ENCODE data around the gene SMAD6. TPM values are rescaled to one million over a fixed set of nuclear protein-coding genes. Genes with fewer than 3 reads are reported as not detected.

SMAD6 gene
- total and polyA plus RNA-seq, 2 experiments from 2014 or later, result 1.6 to 15.7 TPM

DNA sequence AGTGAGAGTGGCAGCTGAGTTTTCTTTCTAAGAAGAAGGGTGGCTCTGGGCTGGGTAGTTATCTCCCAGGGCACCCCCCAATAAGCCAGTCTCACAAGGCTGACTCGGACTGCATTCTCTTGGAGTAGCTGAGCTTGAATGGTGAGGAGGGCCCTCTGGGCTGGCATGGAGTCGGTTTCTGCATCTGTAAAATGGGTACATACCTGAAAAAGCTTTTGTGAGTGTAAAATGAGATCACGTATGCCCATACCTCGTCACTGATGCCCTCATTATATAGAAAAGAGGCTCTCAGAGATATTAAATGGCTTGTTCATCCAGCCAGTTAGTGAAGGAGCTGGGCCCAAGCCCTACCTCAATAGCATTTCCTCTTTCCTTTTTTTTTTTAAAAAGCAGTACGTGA, 41.2 kb downstream of the SMAD6 start:
- Histone ChIP-seq H3K36me3 (ENCODE audit: insufficient read depth) (no peaks in the 10 kb centered on the region), H3K4me3 (no peak overlapping the region), H3K79me2 (replicated peaks; ENCODE audit: insufficient read depth) (no peaks in the 10 kb centered on the region), H3K4me2 (no peak overlapping the region), H3K27ac (ENCODE audit: low read depth) (no peak overlapping the region), H3K9me2 (ENCODE audit: insufficient read depth) (no peaks in the 10 kb centered on the region), H3F3A (replicated peaks; ENCODE audit: low read depth) (no peaks in the 10 kb centered on the region), H3K27me3 (ENCODE audit: insufficient read depth) (no peaks in the 10 kb centered on the region), H3K4me1 (ENCODE audit: insufficient read depth) (peaks cover 41% of the 10 kb centered on the region), H2AFZ (no peak overlapping the region), H4K20me1 (replicated peaks; ENCODE audit: insufficient read depth) (peaks cover 4% of the 10 kb centered on the region; the same call in 1 of the 2 replicates)
- H3K27me3 Mint-ChIP-seq (ENCODE audit: insufficient read depth, low read depth, poor library complexity), result peaks cover 11% of the 10 kb centered on the region
- H3K9me3 Mint-ChIP-seq, result no peaks in the 10 kb centered on the region
- peaks cover 42% of the 10 kb centered on the region for H3K4me1 Mint-ChIP-seq
- H3K4me3 Mint-ChIP-seq, result no peak overlapping the region
- no peaks in the 10 kb centered on the region for H3K36me3 Mint-ChIP-seq (ENCODE audit: low read depth)
- no peak for TF ChIP-seq POLR2AphosphoS5 (IDR thresholded peaks at IDR 0.05; ENCODE audit: low read depth)
- TF ChIP-seq, protein P1, sequence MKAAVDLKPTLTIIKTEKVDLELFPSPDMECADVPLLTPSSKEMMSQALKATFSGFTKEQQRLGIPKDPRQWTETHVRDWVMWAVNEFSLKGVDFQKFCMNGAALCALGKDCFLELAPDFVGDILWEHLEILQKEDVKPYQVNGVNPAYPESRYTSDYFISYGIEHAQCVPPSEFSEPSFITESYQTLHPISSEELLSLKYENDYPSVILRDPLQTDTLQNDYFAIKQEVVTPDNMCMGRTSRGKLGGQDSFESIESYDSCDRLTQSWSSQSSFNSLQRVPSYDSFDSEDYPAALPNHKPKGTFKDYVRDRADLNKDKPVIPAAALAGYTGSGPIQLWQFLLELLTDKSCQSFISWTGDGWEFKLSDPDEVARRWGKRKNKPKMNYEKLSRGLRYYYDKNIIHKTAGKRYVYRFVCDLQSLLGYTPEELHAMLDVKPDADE (IDR thresholded peaks at IDR 0.05), result no peak
- no peak for TF ChIP-seq NANOG (IDR thresholded peaks at IDR 0.05; ENCODE audit: borderline replicate concordance)
- TF ChIP-seq JUNB (IDR thresholded peaks at IDR 0.05; ENCODE audit: unreplicated experiment), result no peak
- TF ChIP-seq CREB1 (CRISPR knock-in tag; IDR thresholded peaks at IDR 0.05; ENCODE audit: low read depth), result no peak
- no peak for TF ChIP-seq ZNF331 (CRISPR knock-in tag; IDR thresholded peaks at IDR 0.05; ENCODE audit: low read depth)
- TF ChIP-seq EZH2 (IDR thresholded peaks at IDR 0.05; ENCODE audit: low read depth, unreplicated experiment), result no peak
- TF ChIP-seq, protein P2, sequence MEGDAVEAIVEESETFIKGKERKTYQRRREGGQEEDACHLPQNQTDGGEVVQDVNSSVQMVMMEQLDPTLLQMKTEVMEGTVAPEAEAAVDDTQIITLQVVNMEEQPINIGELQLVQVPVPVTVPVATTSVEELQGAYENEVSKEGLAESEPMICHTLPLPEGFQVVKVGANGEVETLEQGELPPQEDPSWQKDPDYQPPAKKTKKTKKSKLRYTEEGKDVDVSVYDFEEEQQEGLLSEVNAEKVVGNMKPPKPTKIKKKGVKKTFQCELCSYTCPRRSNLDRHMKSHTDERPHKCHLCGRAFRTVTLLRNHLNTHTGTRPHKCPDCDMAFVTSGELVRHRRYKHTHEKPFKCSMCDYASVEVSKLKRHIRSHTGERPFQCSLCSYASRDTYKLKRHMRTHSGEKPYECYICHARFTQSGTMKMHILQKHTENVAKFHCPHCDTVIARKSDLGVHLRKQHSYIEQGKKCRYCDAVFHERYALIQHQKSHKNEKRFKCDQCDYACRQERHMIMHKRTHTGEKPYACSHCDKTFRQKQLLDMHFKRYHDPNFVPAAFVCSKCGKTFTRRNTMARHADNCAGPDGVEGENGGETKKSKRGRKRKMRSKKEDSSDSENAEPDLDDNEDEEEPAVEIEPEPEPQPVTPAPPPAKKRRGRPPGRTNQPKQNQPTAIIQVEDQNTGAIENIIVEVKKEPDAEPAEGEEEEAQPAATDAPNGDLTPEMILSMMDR (conservative IDR thresholded peaks at IDR 0.05; ENCODE audit: low read depth in 2 of 2), result no peak
- TF ChIP-seq ZNF114 (CRISPR knock-in tag; IDR thresholded peaks at IDR 0.05), result no peak
- TF ChIP-seq STAT1 (IDR thresholded peaks at IDR 0.05; ENCODE audit: unreplicated experiment), result no peak
- TF ChIP-seq, protein P3, sequence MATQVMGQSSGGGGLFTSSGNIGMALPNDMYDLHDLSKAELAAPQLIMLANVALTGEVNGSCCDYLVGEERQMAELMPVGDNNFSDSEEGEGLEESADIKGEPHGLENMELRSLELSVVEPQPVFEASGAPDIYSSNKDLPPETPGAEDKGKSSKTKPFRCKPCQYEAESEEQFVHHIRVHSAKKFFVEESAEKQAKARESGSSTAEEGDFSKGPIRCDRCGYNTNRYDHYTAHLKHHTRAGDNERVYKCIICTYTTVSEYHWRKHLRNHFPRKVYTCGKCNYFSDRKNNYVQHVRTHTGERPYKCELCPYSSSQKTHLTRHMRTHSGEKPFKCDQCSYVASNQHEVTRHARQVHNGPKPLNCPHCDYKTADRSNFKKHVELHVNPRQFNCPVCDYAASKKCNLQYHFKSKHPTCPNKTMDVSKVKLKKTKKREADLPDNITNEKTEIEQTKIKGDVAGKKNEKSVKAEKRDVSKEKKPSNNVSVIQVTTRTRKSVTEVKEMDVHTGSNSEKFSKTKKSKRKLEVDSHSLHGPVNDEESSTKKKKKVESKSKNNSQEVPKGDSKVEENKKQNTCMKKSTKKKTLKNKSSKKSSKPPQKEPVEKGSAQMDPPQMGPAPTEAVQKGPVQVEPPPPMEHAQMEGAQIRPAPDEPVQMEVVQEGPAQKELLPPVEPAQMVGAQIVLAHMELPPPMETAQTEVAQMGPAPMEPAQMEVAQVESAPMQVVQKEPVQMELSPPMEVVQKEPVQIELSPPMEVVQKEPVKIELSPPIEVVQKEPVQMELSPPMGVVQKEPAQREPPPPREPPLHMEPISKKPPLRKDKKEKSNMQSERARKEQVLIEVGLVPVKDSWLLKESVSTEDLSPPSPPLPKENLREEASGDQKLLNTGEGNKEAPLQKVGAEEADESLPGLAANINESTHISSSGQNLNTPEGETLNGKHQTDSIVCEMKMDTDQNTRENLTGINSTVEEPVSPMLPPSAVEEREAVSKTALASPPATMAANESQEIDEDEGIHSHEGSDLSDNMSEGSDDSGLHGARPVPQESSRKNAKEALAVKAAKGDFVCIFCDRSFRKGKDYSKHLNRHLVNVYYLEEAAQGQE (IDR thresholded peaks at IDR 0.05; ENCODE audit: unreplicated experiment), result no peak
- TF ChIP-seq, protein P4, sequence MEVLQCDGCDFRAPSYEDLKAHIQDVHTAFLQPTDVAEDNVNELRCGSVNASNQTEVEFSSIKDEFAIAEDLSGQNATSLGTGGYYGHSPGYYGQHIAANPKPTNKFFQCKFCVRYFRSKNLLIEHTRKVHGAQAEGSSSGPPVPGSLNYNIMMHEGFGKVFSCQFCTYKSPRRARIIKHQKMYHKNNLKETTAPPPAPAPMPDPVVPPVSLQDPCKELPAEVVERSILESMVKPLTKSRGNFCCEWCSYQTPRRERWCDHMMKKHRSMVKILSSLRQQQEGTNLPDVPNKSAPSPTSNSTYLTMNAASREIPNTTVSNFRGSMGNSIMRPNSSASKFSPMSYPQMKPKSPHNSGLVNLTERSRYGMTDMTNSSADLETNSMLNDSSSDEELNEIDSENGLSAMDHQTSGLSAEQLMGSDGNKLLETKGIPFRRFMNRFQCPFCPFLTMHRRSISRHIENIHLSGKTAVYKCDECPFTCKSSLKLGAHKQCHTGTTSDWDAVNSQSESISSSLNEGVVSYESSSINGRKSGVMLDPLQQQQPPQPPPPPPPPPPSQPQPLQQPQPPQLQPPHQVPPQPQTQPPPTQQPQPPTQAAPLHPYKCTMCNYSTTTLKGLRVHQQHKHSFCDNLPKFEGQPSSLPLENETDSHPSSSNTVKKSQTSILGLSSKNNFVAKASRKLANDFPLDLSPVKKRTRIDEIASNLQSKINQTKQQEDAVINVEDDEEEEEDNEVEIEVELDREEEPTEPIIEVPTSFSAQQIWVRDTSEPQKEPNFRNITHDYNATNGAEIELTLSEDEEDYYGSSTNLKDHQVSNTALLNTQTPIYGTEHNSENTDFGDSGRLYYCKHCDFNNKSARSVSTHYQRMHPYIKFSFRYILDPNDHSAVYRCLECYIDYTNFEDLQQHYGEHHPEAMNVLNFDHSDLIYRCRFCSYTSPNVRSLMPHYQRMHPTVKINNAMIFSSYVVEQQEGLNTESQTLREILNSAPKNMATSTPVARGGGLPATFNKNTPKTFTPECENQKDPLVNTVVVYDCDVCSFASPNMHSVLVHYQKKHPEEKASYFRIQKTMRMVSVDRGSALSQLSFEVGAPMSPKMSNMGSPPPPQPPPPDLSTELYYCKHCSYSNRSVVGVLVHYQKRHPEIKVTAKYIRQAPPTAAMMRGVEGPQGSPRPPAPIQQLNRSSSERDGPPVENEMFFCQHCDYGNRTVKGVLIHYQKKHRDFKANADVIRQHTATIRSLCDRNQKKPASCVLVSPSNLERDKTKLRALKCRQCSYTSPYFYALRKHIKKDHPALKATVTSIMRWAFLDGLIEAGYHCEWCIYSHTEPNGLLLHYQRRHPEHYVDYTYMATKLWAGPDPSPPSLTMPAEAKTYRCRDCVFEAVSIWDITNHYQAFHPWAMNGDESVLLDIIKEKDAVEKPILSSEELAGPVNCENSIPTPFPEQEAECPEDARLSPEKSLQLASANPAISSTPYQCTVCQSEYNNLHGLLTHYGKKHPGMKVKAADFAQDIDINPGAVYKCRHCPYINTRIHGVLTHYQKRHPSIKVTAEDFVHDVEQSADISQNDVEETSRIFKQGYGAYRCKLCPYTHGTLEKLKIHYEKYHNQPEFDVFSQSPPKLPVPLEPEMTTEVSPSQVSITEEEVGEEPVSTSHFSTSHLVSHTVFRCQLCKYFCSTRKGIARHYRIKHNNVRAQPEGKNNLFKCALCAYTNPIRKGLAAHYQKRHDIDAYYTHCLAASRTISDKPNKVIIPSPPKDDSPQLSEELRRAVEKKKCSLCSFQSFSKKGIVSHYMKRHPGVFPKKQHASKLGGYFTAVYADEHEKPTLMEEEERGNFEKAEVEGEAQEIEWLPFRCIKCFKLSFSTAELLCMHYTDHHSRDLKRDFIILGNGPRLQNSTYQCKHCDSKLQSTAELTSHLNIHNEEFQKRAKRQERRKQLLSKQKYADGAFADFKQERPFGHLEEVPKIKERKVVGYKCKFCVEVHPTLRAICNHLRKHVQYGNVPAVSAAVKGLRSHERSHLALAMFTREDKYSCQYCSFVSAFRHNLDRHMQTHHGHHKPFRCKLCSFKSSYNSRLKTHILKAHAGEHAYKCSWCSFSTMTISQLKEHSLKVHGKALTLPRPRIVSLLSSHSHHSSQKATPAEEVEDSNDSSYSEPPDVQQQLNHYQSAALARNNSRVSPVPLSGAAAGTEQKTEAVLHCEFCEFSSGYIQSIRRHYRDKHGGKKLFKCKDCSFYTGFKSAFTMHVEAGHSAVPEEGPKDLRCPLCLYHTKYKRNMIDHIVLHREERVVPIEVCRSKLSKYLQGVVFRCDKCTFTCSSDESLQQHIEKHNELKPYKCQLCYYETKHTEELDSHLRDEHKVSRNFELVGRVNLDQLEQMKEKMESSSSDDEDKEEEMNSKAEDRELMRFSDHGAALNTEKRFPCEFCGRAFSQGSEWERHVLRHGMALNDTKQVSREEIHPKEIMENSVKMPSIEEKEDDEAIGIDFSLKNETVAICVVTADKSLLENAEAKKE (CRISPR knock-in tag; IDR thresholded peaks at IDR 0.05), result no peak
- TF ChIP-seq EZH2phosphoT487 (IDR thresholded peaks at IDR 0.05; ENCODE audit: unreplicated experiment), result no peak
- no peak for ATAC-seq
- no peak for DNase-seq (ENCODE audit: low spot score)
- no peak overlapping the region for H3K27ac Mint-ChIP-seq
